Right lobe of liver (tissue), 6 donors: ENCODE data around the gene TRAF4. TPM values are rescaled to one million over a fixed set of nuclear protein-coding genes. Genes with fewer than 3 reads are reported as not detected.
A peak's percentile ranks its signal among the peaks of the same experiment; 100 is the strongest.

Experiments
- ATAC-seq, 4 donors: fragments of 200-7000 bp; cut with Tn5 transposase; one replicate each; pipeline ENCODE4 v1.9.1; 2020; ENCODE audit warnings: mild to moderate bottlenecking in 4 of 4, moderate library complexity in 4 of 4
- DNase-seq, 3 donors: peaks; one replicate each; pipeline ENCODE4 v3.0.0-alpha.2; 2020
- H3K27ac ChIP-seq, 3 donors: fragments of 200-600 bp; one replicate each; pipeline ENCODE4 v1.8.0; 2022
- H3K27me3 ChIP-seq, 2 donors: fragments of 200-600 bp; one replicate each; pipeline ENCODE4 v1.8.0; 2022
- H3K36me3 ChIP-seq, 4 donors: fragments of 200-600 bp; sonication (generic) in 1 of 4; one replicate each; pipeline versions ENCODE4 v1.5.1 to v1.8.0; 2017 to 2022; ENCODE audit warnings: control low read depth in 1 of 4
- H3K4me1 ChIP-seq, 4 donors: fragments of 200-600 bp; sonication (generic) in 1 of 4; one replicate each; pipeline versions ENCODE4 v1.5.1 to v1.8.0; 2017 to 2022; ENCODE audit warnings: control low read depth in 1 of 4
- H3K4me3 ChIP-seq, 3 donors: fragments of 200-600 bp; one replicate each; pipeline ENCODE4 v1.8.0; 2022
- H3K9me3 ChIP-seq, 4 donors: fragments of 200-600 bp; sonication (generic) in 1 of 4; one replicate each; pipeline versions ENCODE4 v1.5.1 to v1.8.0; 2017 to 2022; ENCODE audit warnings: control low read depth in 1 of 4
- CTCF ChIP-seq, 4 donors: fragments of 200-600 bp in 3 of 4; fragments of 450-650 bp in 1 of 4; IDR thresholded peaks; one replicate each; pipeline versions ENCODE4 v1.5.1 to v1.8.0; 2016 to 2022; ENCODE audit warnings: antibody characterized with exemption in 4 of 4, mild to moderate bottlenecking in 2 of 4
- POLR2A ChIP-seq: fragments of 450-650 bp; IDR thresholded peaks from one replicate; pipeline ENCODE4 v1.6.1; 2017; ENCODE audit warnings: antibody characterized with exemption, mild to moderate bottlenecking
- WGBS: methylation state at CpG from one replicate; pipeline ENCODE4 v1.1.6; 2018; ENCODE audit warnings: low coverage, low lambda C conversion rate; ENCODE audit not compliant: insufficient coverage; ENCODE audit errors: missing lambda C conversion rate; 5-methylcytosine and 5-hydroxymethylcytosine counted together
- intact Hi-C, 2 donors: fragments of 100-400 bp; cut with DNase I; formaldehyde crosslinking; loops; one replicate each; pipeline versions ENCODE4 v1.11.2 to v1.14.1; 2022
- total RNA-seq, 6 experiments: library from RNA; depleted of rRNA in 2 of 6; stranded (reverse); fragments of >200 nt in 2 of 6; fragmentation: NEBNext Ultra II Directional in 3 of 6; extraction: Animal tissue kit (Norgen Biotek cat#: 25700) in 3 of 6; gene quantifications; one replicate each; pipeline versions ENCODE4 v1.1.0 to v1.2.4, GENCODE V29; 2016 to 2023
- donor health status: DM: no; HTN: yes; CAD: no.
- donor health status: DM: no; HTN: no; CAD: no.
- donor health status: DM: no; HTN: no; CAD: no.
- donor health status: DM: no; HTN: yes; CAD: no.
- donor health status: DM: no; HTN: yes; CAD: no.

Gene TRAF4
- total RNA-seq, 6 experiments from 2014 or later, result 26.4 to 55.2 (median 42.3) TPM

DNA sequence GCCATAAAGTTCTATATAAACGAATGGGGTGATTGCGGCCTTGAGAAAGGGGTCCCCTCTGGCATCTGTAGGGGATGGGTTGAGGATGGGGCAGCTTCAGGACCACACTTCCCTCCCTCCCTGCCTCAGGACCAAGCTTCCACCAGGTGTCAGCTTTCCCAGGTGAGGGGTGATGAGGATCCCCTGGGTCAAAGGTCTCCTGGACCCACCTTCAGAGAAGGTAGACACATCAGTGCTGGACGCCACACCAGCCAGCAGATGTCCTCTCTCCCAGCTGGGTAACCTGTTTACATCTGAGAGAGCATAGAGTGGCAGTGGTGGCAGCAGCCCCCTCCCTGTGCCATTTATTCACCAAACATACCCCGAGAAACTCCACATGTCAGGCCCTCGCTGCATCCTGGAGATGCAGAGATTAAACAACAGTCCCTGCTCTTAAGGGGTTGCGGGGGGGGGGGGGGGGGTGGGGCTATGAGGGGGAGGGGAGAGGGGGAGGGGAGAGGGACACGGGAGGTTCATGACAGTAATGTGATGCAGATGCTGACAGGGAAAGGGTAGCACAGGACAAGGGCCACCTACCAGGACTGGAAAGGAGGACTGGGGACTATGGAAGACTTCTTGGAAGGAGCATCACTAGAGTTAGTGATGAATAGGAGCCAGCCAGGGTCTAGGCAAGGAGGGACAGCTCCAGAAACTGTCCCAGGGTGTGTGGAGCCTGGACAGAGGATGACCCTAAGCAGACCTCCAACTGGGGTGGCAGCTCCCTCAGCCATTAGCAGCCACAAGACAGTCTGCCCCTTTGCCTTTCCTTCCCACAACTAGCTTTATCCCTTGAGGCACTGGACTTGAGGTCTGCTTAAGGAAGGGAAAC, 37.1 kb upstream of the TRAF4 start:
- no peaks in the 10 kb centered on the region for H3K27me3 ChIP-seq
- WGBS, result 77% methylated on average over 6 of the region's 7 CpGs
- no peak for TF ChIP-seq CTCF (IDR thresholded peaks at IDR 0.05)
- TF ChIP-seq POLR2A, result no peak
- H3K4me1 ChIP-seq, result peaks cover 0 to 13% (median 5%) of the 10 kb centered on the region in 4 donors
- H3K27ac ChIP-seq, result no peak overlapping the region
- DNase-seq, result no peak
- H3K36me3 ChIP-seq, result peaks cover 0 to 21% (median 5%) of the 10 kb centered on the region in 4 donors
- no peak for ATAC-seq
- H3K4me3 ChIP-seq, result no peak overlapping the region
- intact Hi-C loops, result no loop called here
- no peaks in the 10 kb centered on the region for H3K9me3 ChIP-seq

DNA sequence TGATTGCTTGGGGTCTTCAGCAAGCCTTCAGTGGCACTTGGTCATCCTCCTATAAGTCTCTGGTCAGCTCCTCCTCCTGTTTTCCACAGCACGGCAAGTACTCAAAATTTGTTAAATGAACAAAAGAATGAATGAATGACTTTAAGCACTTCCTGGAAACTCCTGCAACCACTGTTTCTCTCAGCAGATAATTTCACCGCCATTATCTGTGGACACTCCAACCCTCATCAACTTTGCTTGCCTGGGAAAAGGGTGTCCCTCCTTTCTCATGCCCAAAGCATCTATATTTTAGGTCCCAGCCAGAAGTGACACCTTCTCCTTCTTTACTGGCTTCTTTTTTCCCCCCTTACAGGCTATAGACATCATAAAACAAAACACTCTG, 36.5 kb upstream of the TRAF4 start:
- WGBS, result 80% methylated on average over 2 of the region's 2 CpGs
- ATAC-seq, result no peak

DNA sequence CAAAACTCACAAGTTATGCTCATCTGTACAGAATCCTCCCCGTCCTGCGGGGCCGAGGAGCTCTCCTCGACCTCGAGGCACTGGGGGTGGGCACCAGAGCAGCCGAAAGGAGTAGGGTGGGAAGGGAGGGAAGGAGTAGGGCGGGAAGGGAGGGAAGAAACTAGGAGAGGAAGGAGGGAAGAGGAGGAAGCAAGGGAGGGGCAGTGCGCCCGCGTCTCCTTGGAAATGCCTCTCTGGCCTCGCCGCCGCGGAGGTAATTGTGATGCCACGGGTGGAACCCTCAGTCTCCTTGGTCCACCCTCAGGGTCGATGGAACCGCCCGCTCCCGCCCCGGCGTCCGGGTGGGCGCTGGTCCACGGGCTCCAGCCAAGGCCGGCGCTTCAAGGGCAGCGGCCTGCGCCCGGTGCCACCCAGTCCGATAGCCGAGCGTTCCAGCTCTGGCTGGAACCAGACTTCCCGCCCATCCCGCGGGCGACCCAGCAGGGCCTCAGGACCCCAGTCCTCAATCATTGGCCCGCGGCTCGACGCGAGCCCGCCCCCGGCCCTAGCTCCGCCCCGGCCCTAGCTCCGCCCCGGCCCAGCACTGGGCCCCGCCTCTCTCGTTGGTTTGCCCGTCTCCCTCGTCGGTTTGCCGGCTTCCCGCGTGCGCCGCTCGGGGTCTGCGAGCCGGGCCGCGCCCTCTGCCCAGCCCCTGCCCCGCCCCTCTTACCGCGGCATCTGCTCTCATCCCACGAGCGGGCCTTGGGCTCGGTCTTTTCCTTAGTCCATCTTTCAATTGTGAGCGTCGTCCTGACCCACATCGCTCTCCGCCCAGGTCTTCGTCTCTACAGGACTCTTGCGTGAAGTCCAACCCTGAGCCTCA, 32.7 kb upstream of the TRAF4 start:
- intact Hi-C loops, result no loop called here
- under 1% methylated on average over 18 of the region's 74 CpGs for WGBS

More for the DNA sequence above, 36.5 kb upstream of the TRAF4 start:
- Histone ChIP-seq H3K9me3 (no peaks in the 10 kb centered on the region), H3K27me3 (no peaks in the 10 kb centered on the region), H3K4me3 (no peak overlapping the region), H3K27ac (no peak overlapping the region), H3K4me1 (peaks cover 0 to 10% (median 4%) of the 10 kb centered on the region in 4 donors), H3K36me3 (peaks cover 0 to 15% (median 1%) of the 10 kb centered on the region in 4 donors)
- TF ChIP-seq CTCF (IDR thresholded peaks at IDR 0.05), result no peak
- no peak for TF ChIP-seq POLR2A
- intact Hi-C loops, result no loop called here
- DNase-seq, result no peak

DNA sequence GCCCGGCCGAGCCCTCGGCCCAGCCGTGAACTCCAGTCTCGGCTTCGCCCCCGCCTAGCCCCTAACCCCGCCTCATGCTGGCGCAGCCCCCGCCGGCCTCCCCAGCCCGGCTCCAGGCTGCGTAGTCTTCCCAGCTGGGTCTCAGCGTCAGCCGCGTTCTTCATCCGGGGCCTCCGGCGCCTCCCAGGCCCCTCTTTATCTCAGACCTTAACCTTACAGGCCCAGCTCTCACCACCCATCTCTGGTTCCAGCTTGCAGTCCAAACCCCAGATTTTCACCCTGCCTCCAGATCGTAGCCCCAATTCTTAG, 32.1 kb upstream of the TRAF4 start, which contains the start of gene PROCA1:
TSS of gene PROCA1 (minus strand) at position 166 of the 309 bp plus-strand sequence. CDS start 228 bp downstream, outside the sequence.
- peaks cover 0 to 10% (median 2%) of the 10 kb centered on the region in 4 donors for H3K4me1 ChIP-seq
- H3K4me3 ChIP-seq, result peak within 1 kb of the TSS; percentile 62 to 77 (median 64)
- ATAC-seq, result peak in 1 of 4 donors; percentile 13
- no peaks in the 10 kb centered on the region for H3K9me3 ChIP-seq
- TF ChIP-seq CTCF (IDR thresholded peaks at IDR 0.05), result no peak
- no peak for TF ChIP-seq POLR2A
- no peak for DNase-seq
- peak within 1 kb of the TSS; percentile 56 to 85 (median 70) for H3K27ac ChIP-seq
- no peaks in the 10 kb centered on the region for H3K36me3 ChIP-seq
- WGBS, result 19% methylated on average over 6 of the region's 20 CpGs
- intact Hi-C loops, result no loop called here
- H3K27me3 ChIP-seq, result no peaks in the 10 kb centered on the region

More for the DNA sequence above, 32.7 kb upstream of the TRAF4 start:
- no peaks in the 10 kb centered on the region for H3K27me3 ChIP-seq
- DNase-seq, result peak; percentile 90
- peak overlapping the region; percentile 62 to 77 (median 64) for H3K4me3 ChIP-seq
- peak; percentile 89 to 94 (median 92) for ATAC-seq
- no peaks in the 10 kb centered on the region for H3K36me3 ChIP-seq
- peaks cover 0 to 10% (median 2%) of the 10 kb centered on the region in 4 donors for H3K4me1 ChIP-seq
- H3K9me3 ChIP-seq, result no peaks in the 10 kb centered on the region
- H3K27ac ChIP-seq, result peak overlapping the region; percentile 56 to 85 (median 70)
- TF ChIP-seq POLR2A (peak; percentile 63), CTCF (IDR thresholded peaks at IDR 0.05) (no peak)
